NOMO-1 treated with dmso at 0.1 percent for 144 hours (cell line): Measurements from ENCODE around the gene QPCTL.
"Not testable (repeated sequence)": the region's sequence is repeated elsewhere in the genome, so short reads cannot be mapped to it uniquely, and the experiment has no call there.

Experiments used
- DNase-seq: peaks from one replicate; lab custom pipeline; 2025; ENCODE audit not compliant: unreplicated experiment; lab: John Stamatoyannopoulos, UW

The QPCTL gene

DNA sequence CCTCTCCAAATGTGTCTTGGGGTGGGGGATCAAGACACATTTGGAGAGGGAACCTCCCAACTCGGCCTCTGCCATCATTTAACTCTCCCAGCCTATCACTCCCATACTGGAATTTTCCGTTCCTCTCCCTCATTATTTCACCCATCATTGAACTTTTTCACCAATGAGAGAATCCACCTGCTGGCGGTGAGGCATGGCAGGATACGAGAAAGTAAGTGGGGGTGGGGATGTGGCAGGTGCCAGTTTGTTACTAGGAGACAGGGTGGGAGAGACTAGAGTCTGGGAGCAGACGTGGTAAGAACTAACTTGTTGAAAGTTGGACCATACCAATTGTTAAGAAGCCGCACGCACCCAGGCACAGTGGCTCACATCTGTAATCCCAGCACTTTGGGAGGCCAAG is 17.5 kb upstream of the QPCTL start:
- DNase-seq, result no peak

DNA sequence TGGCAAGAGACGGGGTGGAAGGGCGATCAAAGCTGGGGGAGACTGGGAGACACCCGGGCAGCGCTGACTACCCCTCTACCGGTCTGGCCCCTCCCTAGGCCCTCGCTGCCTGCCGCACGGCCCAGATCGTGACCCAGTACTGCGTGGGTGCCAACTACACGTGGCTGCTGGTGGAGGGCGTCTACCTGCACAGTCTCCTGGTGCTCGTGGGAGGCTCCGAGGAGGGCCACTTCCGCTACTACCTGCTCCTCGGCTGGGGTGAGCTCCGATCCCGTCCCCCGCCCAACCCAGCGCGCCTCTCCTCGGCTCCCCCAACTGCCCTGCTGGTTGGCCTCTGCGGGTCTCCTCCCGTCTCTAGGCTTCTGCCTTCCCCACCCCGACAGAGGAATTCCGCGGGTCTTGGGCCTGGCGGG is 15.6 kb upstream of the QPCTL start:
- DNase-seq, result no peak

DNA sequence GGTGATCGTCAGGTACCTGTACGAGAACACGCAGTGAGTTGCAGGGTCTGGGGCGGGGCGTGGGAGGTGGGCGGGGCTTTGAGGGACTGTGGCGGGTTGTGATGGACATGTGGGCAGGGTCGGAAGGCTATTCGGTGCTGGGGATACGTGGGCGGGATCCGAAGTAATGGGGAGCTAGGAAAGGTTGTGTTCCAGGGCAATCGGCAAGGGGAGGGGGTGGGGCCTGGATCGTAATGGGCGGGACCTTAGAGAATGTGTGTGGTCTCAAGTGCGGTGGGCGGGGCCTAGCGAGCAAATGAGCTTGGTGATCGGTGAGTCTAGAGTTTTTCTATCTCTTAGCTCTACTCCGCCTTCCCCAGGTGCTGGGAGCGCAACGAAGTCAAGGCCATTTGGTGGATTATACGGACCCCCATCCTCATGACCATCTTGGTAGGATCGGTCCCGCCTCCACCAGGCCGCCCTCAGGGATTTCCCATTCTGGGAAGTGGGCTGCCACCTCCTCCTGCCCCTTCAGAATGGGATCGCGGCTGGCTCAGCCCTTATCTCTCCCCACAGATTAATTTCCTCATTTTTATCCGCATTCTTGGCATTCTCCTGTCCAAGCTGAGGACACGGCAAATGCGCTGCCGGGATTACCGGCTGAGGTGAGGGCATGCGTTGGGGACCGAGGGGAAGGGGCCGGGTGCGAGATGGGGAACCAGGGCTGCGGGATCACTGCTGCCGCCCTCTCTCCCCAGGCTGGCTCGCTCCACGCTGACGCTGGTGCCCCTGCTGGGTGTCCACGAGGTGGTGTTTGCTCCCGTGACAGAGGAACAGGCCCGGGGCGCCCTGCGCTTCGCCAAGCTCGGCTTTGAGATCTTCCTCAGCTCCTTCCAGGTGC is 14.9 kb upstream of the QPCTL start:
- DNase-seq, result no peak

DNA sequence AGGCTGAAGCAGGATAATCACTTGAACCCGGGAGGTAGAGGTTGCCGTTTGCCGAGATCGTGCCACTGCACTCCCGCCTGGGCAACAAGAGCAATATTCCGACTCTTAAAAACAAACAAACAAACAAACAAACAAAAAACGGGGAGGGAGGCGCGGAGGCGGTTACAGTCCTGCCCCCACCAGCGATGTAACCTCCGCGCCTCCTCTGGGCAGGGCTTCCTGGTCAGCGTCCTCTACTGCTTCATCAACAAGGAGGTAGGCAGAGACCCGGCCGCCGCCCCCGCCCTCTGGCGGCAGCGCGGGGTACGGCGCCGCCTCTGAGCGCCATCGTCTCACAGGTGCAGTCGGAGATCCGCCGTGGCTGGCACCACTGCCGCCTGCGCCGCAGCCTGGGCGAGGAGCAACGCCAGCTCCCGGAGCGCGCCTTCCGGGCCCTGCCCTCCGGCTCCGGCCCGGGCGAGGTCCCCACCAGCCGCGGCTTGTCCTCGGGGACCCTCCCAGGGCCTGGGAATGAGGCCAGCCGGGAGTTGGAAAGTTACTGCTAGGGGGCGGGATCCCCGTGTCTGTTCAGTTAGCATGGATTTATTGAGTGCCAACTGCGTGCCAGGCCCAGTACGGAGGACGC is 11.0 kb upstream of the QPCTL start:
- DNase-seq, result peak; percentile 80

DNA sequence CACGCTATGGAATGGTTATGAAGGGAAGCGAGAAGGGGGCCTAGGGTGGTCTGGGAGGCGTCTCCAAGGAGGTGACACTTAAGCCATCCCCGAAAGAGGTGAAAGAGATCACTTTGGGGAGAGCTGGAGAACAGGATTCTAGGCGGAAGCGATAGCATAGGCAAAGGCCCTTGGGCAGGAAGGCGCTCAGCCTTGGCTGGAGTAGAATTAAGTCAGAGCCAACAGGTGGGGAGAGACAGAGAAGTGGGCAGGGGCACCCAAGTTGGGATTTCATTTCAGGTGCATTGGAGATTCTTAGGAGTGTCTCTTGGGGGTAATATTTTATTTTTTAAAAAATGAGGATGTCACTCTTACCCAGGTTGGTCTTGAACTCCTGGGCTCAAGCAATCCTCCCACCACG is 10.3 kb upstream of the QPCTL start:
- no peak for DNase-seq

DNA sequence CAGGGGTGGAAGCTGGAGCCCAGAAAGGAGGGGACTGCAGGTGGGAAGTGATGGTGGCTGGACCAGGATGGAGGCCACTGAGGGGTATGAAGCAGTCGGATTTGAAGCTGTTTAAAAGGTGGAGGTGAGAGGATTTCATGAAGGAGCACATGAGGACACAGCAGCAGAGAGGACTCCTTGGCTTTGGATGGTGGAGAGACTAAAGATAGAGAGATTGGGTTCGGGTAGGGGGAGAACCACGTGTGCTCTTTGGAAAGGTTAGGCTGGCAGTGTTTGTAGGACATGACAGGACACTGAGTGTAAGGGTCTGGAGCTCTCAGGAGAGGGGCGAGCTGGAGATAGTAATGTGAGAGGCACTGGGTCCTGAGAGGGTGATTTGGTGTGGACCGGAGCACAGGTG is 9.6 kb upstream of the QPCTL start:
- no peak for DNase-seq

DNA sequence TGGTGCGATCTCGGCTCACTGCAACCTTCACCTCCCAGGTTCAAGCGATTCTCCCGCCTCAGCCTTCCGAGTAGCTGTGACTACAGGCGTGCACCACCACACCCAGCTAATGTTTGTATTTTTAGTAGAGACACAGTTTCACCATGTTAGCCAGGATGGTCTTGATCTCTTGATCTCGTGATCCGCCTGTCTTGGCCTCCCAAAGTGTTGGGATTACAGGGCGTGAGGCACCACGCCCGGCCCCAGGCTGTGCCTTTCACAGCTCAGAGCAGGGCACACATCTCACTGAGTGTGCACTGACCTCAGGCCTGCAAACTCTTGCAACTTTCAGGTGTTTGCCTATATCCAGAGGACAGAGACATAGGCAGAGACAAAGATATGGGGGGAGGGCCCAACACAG is 7.4 kb upstream of the QPCTL start:
- not testable (repeated sequence) for DNase-seq

DNA sequence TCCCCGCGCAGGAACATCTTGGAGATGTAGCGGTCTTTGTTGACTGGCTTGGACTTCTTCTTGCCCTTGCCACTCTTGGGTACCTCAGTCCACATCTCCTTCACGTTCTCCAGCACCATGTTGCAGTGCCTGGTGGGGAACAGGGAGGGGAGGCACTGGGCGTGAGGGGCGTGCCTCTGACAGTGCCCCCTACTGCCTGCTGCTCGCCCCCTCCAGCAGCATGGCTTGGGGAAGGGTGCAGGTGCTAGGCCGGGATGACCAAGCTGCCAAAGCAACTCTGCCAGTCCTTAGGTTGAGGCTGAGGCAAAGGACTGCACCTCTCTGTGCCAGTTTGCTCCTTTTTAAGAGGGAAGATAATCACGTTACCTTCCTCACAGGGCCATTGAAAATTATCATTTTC is 4.9 kb upstream of the QPCTL start:
- no peak for DNase-seq

DNA sequence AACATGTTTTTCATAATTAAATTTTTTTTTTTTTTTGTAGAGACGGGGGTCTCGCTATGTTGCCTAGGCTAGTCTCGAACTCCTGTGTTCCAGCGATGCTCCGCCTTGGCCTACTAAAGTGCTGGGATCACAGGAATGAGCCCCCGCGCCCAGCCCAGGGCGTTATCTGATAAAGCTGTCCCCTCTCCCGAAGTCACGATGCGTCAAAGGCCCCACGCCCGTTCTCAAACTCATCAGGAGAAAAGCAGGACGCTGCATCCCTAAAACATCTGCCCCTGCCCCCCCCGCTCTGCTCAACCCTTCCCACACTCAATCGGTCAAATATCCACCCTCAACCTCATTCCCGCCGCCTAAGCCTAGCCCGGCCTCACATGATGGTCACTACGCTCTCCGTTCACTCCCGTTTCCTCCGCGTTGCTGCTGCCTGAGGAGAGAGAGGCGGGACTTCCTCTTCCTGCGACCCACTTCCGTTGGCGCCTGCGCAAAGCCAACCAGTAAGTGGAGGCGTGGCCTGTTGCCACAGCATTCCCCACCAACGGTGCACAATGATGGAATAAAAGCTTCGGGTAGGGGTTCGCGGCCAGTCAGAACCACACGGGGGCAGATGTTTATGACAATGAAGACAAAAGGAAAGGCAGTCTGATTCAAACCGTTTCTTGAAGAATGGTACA is 815 bp upstream of the QPCTL start, which contains the start of gene SNRPD2:
Gene SNRPD2 (minus strand): TSS at position 438 of the 671 bp plus-strand sequence. CDS start 65 bp downstream, at position 373.
- DNase-seq, result peak; percentile 87

DNA sequence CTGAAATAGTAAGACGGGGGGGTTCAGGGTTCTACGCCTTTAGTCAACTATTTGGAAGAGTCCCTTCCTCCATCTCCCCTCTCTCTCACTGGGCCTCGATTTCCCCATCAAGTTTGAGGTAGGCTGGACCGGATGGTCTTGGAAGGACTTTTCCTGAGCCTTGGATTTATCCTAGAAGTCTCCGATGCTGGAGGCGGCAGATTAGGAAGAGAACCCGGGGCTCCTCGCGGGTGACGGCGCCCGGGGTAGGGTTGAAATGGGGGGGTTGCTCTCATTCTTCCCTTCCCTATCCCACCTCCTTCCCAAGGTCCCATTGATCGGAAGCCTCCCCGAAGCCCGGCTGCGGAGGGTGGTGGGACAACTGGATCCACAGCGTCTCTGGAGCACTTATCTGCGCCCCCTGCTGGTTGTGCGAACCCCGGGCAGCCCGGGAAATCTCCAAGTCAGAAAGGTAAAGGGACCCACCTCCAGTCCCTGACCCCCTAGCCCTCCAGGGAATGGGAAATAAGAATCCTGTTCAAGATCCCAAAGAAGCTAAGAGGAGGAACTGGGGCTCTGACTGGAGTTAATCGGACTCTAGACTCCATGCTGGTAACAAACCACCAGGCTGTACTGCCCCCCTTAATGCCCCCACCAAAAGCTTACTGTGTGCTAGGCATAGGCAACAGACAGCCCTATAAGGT is 781 bp downstream of the QPCTL start:
- peak; percentile 43 for DNase-seq

DNA sequence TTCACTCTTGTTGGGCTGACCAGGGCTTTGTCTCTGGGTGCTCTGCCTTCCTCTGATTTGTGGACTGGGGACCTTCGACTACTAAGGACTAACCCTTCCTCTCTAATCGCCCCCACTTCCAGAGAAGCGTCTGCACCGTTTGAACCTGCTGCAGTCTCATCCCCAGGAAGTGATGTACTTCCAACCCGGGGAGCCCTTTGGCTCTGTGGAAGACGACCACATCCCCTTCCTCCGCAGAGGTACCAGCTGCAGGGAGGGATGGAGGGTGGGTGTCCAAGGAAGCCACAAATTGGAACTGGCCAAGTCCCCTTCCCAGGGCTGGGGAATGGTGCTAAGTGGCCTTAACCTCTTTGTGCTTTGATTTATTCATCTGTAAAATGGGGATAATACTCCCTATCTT is 9.2 kb downstream of the QPCTL start:
- DNase-seq, result no peak

DNA sequence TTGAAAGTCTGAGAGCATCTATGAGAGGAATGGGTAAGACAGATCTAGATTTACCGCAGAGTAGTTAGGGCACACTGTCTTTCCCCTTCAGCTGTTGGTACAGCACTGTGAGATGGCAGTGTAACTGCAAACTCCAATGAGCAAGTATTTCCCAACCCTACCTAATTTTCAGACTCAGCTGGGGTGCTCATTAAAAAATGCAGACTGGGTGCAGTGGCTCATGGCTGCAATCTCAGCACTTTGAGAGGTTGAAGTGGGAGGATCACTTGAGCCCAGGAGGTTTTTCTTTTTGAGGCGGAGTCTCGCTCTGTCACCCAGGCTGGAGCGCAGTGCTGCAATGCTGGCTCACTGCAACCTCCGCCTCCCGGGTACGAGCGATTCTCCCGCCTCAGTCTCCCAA is 12.6 kb downstream of the QPCTL start:
- no peak for DNase-seq

DNA sequence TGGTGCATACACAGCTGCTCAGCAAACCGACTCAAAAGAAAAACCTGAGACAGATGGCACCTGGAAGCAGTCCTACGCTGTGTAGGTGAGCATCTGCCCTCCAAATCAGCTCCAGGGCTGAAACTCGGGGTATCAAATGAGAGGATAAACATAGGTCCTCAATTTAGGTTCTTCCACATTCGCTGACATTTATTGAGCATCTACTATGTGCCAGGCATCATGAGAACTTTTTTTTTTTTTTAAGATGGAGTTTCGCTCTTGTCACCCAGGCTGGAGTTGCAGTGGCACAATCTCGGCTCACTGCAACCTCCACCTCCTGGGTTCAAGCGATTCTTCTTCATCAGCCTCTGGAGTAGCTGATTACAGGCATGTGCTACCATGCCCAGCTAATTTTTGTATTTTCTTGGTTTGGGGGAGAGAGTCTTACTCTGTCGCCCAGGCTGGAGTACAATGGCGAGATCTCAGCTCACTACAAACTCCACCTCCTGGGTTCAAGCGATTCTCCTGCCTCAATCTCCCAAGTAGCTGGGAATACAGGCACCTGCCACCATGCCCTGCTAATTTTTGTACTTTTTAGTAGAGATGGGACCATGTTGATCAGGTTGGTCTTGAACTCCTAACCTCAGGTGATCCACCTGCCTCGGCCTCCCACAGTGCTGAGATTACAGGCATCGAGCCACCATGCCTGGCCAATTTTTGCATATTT is 13.4 kb downstream of the QPCTL start:
- no peak for DNase-seq

DNA sequence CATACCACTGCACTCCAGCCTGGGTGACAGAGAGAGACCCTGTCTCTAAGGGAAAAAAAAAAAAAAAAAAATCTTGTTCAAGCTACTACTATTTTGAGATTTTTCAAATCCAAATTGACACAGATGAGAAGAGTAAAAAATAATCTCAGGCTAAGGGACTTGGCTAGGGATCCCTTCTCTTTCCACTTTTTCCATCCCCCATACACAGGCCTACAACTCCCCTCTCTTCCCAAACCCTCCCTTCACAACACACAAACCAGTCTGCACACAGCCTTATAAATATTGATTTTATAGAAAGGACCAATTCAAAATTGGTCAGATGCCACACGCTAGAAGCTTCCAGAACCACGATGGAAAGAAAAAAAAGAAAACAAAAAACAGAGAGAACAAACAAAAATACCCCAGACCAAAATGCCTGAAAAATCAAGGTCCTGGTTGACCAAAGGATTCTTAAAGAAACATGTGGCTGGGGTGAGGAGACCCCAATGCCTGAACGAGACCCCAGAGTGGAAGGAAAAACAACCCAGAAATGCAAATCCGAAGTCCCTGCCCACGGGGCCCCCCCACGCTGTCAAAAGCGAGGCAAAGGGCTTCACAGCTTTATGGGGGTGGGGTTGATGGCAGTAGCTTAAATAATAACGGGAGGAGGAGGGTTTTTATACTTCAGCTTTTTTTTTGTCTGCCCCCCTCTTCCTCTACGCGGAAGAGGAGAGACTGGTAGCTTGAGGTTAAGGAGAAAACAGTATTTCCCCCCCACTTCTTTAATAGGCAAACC is 18.1 kb downstream of the QPCTL start:
- DNase-seq, result no peak

DNA sequence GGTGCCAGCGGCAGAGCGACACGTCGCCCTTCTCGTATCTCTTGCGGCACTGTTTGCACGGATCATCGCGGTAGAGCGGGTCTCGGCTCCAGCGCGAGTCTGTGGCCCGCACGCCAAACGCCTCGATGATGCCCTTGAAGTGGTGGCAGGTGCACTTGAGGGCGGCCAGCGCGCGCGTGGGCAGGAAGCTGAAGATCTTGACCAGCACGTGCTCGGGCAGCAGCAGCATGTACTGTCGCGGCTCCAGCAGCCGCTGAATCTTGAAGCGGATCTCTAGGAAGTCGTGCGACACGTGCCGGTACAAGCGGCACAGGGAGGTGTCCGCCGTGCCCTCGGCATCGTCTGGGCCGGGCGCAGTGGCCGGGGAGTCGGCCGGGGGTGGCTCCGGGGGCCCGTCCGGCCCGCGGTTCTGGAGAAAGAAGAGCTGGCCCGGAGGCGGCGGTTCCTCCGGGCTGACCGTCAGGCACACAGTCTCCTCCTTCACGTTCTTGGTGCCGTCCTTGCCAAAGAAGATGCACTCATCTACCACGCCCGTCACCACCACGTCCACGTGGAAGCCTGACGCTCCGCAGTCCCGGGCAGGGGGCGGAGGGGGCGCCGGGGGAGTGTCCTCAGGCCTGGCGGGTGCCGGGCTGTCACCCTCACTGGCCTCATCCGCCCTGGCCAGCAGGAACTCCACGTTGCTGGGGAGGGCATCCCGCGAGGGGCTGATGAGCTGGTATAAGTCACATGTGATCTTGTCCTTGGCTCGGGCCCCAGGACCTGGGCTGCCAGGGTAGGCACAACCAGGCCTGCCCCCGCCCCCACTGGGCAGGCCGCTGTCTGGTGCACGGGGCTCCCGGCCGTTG is 19.6 kb downstream of the QPCTL start:
- no peak for DNase-seq

DNA sequence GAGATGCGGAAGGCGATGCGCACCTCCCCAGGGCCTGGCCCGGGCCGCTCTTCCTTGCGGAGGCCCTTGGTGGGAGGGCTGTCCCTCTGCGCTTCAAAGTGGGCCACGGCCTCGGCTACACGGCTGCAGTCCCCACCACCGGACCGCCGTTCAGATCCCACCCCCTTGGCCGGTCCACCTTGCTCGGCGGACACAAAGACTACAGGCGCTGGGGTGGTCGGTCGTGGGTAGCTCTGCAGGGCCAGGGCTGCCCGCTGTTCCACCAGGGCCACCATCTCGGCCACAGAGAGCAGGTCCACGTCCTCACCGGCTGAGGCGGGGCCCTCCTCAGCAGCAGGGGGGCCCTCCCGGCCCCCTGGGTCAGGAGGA is 20.2 kb downstream of the QPCTL start:
- no peak for DNase-seq

DNA sequence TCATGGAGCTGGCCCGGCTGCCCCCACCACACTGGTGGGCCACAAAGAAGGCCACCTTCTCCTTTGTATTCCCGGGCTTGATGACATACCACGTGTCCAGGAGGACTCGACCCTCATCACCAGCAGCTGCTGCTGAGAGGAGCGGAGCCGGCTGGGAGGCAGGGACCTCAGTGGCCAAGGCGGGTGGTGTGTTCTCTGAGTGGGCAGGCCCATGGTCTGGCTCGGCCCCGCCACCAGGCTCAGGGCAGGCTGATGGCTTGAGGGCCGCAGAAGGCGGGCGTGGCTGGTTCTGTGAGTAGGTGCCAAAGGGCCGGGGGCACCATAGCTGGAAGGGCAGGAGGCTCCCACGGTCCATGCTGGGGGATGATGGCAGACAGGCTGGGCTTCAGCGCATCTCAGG is 20.7 kb downstream of the QPCTL start:
- DNase-seq, result no peak

DNA sequence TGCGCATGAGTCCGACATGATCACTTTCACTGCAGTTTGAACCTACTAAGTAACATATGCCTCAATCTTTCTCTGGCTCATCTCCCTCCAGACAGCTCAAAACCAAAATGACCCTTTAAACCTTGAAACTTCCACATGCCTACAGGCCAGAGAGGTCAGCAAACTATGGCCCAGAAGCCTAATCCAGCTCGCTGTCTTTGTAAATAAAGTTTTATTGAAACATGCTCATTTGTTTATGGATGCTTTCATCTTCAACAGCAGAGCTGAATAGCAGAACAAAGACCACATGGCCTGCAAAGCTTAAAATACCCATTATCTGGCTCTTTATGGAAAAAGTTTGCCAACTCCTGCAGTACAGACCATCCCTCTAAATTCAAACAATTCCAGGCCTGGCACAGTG is 22.7 kb downstream of the QPCTL start:
- no peak for DNase-seq
